ENCODE data around the gene C2orf92.

Gene C2orf92

GRCh38 chr2:97745474-97746174 lies 76.1 kb downstream of the C2orf92 start:
- no peak for DNase-seq (ENCODE audit: low read depth)

GRCh38 chr2:97747285-97747684 lies 77.8 kb downstream of the C2orf92 start:
- DNase-seq (ENCODE audit: low read depth), result no peak

- DNase-seq (ENCODE audit: low read depth), result no peak
Measured at GRCh38 chr2:97747716-97748115, 78.2 kb downstream of the C2orf92 start.

- DNase-seq (ENCODE audit: low read depth), result no peak
Measured at GRCh38 chr2:97749581-97749980, 80.1 kb downstream of the C2orf92 start.

DNA sequence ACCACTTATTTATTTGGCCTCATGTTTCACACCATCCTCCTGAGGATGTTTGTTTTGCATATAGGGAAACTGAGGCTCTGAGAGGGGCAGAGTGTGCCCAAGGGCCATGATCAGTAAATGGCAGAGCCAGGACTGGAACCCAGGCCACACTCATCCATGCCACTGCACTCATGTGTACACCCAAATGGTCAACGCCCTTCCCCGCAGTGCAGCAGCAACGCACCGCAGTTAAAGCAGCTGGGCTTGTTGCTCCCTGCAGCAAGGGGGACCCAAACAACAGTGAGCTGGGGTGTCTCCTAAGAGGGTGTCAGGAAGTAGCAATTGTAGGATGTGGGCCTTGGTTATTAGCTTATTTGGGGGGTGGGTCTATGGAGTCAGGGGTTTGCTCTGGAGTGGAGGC lies 80.5 kb downstream of the C2orf92 start:
- DNase-seq (ENCODE audit: low read depth), result no peak

DNA sequence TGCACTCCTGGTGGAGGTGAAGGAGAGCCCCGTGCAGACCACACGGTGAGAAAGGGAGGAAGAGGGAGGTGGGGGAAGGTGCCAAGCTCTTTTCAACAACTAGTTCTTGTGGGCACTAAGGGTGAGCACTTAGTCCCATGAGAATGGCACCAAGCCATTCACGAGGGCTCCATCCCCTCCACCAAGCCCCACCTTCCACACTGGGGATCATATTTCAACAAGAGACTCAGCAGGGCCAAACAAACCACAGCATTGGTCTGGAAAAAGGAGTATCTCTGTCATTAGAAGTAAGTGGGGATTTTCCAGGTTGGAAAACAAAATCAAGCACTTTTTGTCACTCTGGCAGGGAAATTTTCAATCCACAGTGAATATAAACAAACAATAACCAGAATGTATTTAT lies 82.2 kb downstream of the C2orf92 start:
- no peak for DNase-seq (ENCODE audit: low read depth)

Data from stimulated activated CD8-positive, alpha-beta memory T cell treated with anti-CD3 and anti-CD28 coated beads, Interleukin-7, amount 100 ng/mL, for 24 hours (primary cell).